Astrocyte (in vitro differentiated cells and primary cell): ENCODE results near the gene UGT2A3. TPM values are rescaled to one million over a fixed set of nuclear protein-coding genes. Genes with fewer than 3 reads are reported as not detected.

Experiments used
- DNase-seq: peaks from one replicate; pipeline ENCODE4 v3.0.0-alpha.2; 2010; ENCODE audit warnings: low read depth
- FAIRE-seq: peaks from 2 replicates; lab custom pipeline; 2011; peaks lifted over from hg19 to GRCh38; lab: Jason Lieb, UNC
- H2AFZ ChIP-seq: 2 replicates; pipeline ENCODE4 v1.6.0; 2012; ENCODE audit warnings: low read depth, low read length, inconsistent platforms
- H3K27ac ChIP-seq: 2 replicates; pipeline ENCODE4 v1.5.1; 2011; ENCODE audit warnings: low read depth, low read length, inconsistent platforms
- H3K27me3 ChIP-seq: 2 replicates; pipeline ENCODE4 v1.6.0; 2011; ENCODE audit warnings: low read length, inconsistent platforms; ENCODE audit not compliant: insufficient read depth
- H3K36me3 ChIP-seq: 2 replicates; pipeline ENCODE4 v1.5.1; 2011; ENCODE audit warnings: low read length, inconsistent platforms; ENCODE audit not compliant: insufficient read depth
- H3K4me1 ChIP-seq: 2 replicates; pipeline ENCODE4 v1.5.1; 2011; ENCODE audit warnings: low read length, inconsistent platforms; ENCODE audit not compliant: insufficient read depth
- H3K4me2 ChIP-seq: 2 replicates; pipeline ENCODE4 v1.6.0; 2012; ENCODE audit warnings: low read length, inconsistent platforms
- H3K4me3 ChIP-seq: 2 replicates; pipeline ENCODE4 v1.5.1; 2011; ENCODE audit warnings: low read depth, mild to moderate bottlenecking, low read length, inconsistent platforms; ENCODE audit not compliant: insufficient read depth
- H3K79me2 ChIP-seq: 2 replicates; pipeline ENCODE4 v1.6.0; 2012; ENCODE audit warnings: mild to moderate bottlenecking, low read length, inconsistent platforms; ENCODE audit not compliant: insufficient read depth
- H3K9ac ChIP-seq: 2 replicates; pipeline ENCODE4 v1.6.0; 2012; ENCODE audit warnings: mild to moderate bottlenecking, low read length, inconsistent platforms
- H3K9me3 ChIP-seq: 2 replicates; pipeline ENCODE4 v1.5.1; 2012; ENCODE audit warnings: low read depth, mild to moderate bottlenecking, low read length, inconsistent platforms; ENCODE audit not compliant: insufficient read depth
- H4K20me1 ChIP-seq: 2 replicates; pipeline ENCODE4 v1.6.0; 2012; ENCODE audit warnings: low read length, inconsistent platforms; ENCODE audit not compliant: insufficient read depth
- H3K27ac Mint-ChIP-seq: one replicate; pipeline ENCODE4 v1.8.0; 2021; ENCODE audit warnings: mild to moderate bottlenecking, mixed read lengths; ENCODE audit not compliant: unreplicated experiment
- H3K27me3 Mint-ChIP-seq: one replicate; pipeline ENCODE4 v1.8.0; 2021; ENCODE audit warnings: low read depth, mixed read lengths; ENCODE audit not compliant: unreplicated experiment
- H3K36me3 Mint-ChIP-seq: one replicate; pipeline ENCODE4 v1.8.0; 2021; ENCODE audit warnings: low read depth, mixed read lengths; ENCODE audit not compliant: unreplicated experiment
- H3K4me1 Mint-ChIP-seq: one replicate; pipeline ENCODE4 v1.8.0; 2021; ENCODE audit warnings: low read depth, mixed read lengths; ENCODE audit not compliant: unreplicated experiment
- H3K4me3 Mint-ChIP-seq: one replicate; pipeline ENCODE4 v1.8.0; 2021; ENCODE audit warnings: mild to moderate bottlenecking, moderate library complexity, mixed read lengths; ENCODE audit not compliant: unreplicated experiment
- H3K9me3 Mint-ChIP-seq: one replicate; pipeline ENCODE4 v1.8.0; 2021; ENCODE audit warnings: mild to moderate bottlenecking, mixed read lengths; ENCODE audit not compliant: unreplicated experiment
- CTCF ChIP-seq: IDR thresholded peaks from 2 replicates; pipeline ENCODE4 v1.5.1; 2011; ENCODE audit warnings: low read depth, mild to moderate bottlenecking, inconsistent platforms, low read length, moderate library complexity; ENCODE audit not compliant: insufficient read depth
- EZH2 ChIP-seq: IDR thresholded peaks from 2 replicates; pipeline ENCODE4 v1.6.1; 2012; ENCODE audit warnings: mild to moderate bottlenecking, low read length, inconsistent platforms; ENCODE audit not compliant: insufficient read depth
- total RNA-seq: library from RNA; stranded (reverse); gene quantifications from 2 replicates; pipeline ENCODE4 v1.2.1, GENCODE V29; 2021

The UGT2A3 gene
- total RNA-seq, 1 donor from 2014 or later: not detected

GRCh38 chr4:68892861-68893260 is 58.7 kb downstream of the UGT2A3 start:
- no peak overlapping the region for H3K4me2 ChIP-seq
- no peaks in the 10 kb centered on the region for H3K36me3 Mint-ChIP-seq
- no peaks in the 10 kb centered on the region for H3K9me3 ChIP-seq
- H3K27ac ChIP-seq: no peak overlapping the region
- no peaks in the 10 kb centered on the region for H3K36me3 ChIP-seq
- no peaks in the 10 kb centered on the region for H4K20me1 ChIP-seq
- H2AFZ ChIP-seq: no peak overlapping the region
- H3K9ac ChIP-seq: no peak overlapping the region
- no peaks in the 10 kb centered on the region for H3K4me1 ChIP-seq
- no peak overlapping the region for H3K27ac Mint-ChIP-seq
- H3K4me3 Mint-ChIP-seq: no peak overlapping the region
- peaks cover 3% of the 10 kb centered on the region for H3K4me1 Mint-ChIP-seq
- DNase-seq (no peak), FAIRE-seq (no peak)
- H3K9me3 Mint-ChIP-seq: no peaks in the 10 kb centered on the region
- H3K27me3 Mint-ChIP-seq: no peaks in the 10 kb centered on the region
- H3K27me3 ChIP-seq: no peaks in the 10 kb centered on the region
- H3K4me3 ChIP-seq: no peak overlapping the region
- no peak for TF ChIP-seq CTCF
- no peak for TF ChIP-seq EZH2
- H3K79me2 ChIP-seq: no peaks in the 10 kb centered on the region

- Histone ChIP-seq H3K27me3 (no peaks in the 10 kb centered on the region), H3K9me3 (no peaks in the 10 kb centered on the region), H3K4me2 (no peak overlapping the region), H3K27ac (no peak overlapping the region), H3K79me2 (no peaks in the 10 kb centered on the region), H3K4me1 (no peaks in the 10 kb centered on the region), H3K9ac (no peak overlapping the region), H4K20me1 (no peaks in the 10 kb centered on the region), H3K36me3 (no peaks in the 10 kb centered on the region), H2AFZ (no peak overlapping the region), H3K4me3 (no peak overlapping the region)
- no peak overlapping the region for H3K27ac Mint-ChIP-seq
- H3K27me3 Mint-ChIP-seq: no peaks in the 10 kb centered on the region
- no peak for FAIRE-seq
- H3K36me3 Mint-ChIP-seq: no peaks in the 10 kb centered on the region
- H3K4me1 Mint-ChIP-seq: peaks cover 3% of the 10 kb centered on the region
- H3K4me3 Mint-ChIP-seq: no peak overlapping the region
- no peaks in the 10 kb centered on the region for H3K9me3 Mint-ChIP-seq
- TF ChIP-seq CTCF (no peak), EZH2 (no peak)
- no peak for DNase-seq
Measured at GRCh38 chr4:68891678-68892077, 59.9 kb downstream of the UGT2A3 start.

- Histone ChIP-seq H3K4me3 (no peak overlapping the region), H3K9me3 (no peaks in the 10 kb centered on the region), H3K36me3 (no peaks in the 10 kb centered on the region), H3K27me3 (no peaks in the 10 kb centered on the region), H3K79me2 (no peaks in the 10 kb centered on the region), H3K9ac (no peak overlapping the region), H3K4me2 (no peak overlapping the region), H2AFZ (no peak overlapping the region), H3K4me1 (no peaks in the 10 kb centered on the region), H3K27ac (no peak overlapping the region), H4K20me1 (no peaks in the 10 kb centered on the region)
- DNase-seq: no peak
- no peak overlapping the region for H3K27ac Mint-ChIP-seq
- H3K4me1 Mint-ChIP-seq: no peaks in the 10 kb centered on the region
- no peaks in the 10 kb centered on the region for H3K36me3 Mint-ChIP-seq
- H3K9me3 Mint-ChIP-seq: no peaks in the 10 kb centered on the region
- FAIRE-seq: no peak
- TF ChIP-seq EZH2 (no peak), CTCF (no peak)
- no peaks in the 10 kb centered on the region for H3K27me3 Mint-ChIP-seq
- H3K4me3 Mint-ChIP-seq: no peak overlapping the region
Measured at GRCh38 chr4:68885545-68885944, 66.1 kb downstream of the UGT2A3 start.
